Naive thymus-derived CD4-positive, alpha-beta T cell (primary cell): ENCODE data around the gene CALU. TPM values are rescaled to one million over a fixed set of nuclear protein-coding genes. Genes with fewer than 3 reads are reported as not detected.

Source experiments
- ATAC-seq: fragments of 150-1000 bp; cut with Tn5 transposase; 2 replicates; pipeline ENCODE4 v1.10.0; 2021; ENCODE audit warnings: mild to moderate bottlenecking, moderate library complexity
- CTCF ChIA-PET: fragments of 350-600 bp; sonication (Branson Sonifier 250); formaldehyde crosslinking; loops from one replicate; lab custom pipeline; 2021; ENCODE audit warnings: antibody characterized with exemption; lab: Charles Lee
- POLR2A ChIA-PET: fragments of 350-600 bp; sonication (Branson Sonifier 250); formaldehyde crosslinking; loops from one replicate; lab custom pipeline; 2021; ENCODE audit warnings: antibody characterized with exemption, inconsistent platforms; lab: Charles Lee
- DNase-seq, 9 donors: peaks; one replicate each; pipeline versions ENCODE4 v3.0.0 to v3.0.0-alpha.2; 2020 to 2022; ENCODE audit warnings: mixed read lengths in 1 of 9
- H3K27ac ChIP-seq: one replicate; pipeline ENCODE4 v1.7.0; 2013; ENCODE audit warnings: mild to moderate bottlenecking, low read depth, low read length, moderate library complexity
- H3K27me3 ChIP-seq, 2 donors: one replicate each; pipeline ENCODE4 v1.7.0; 2013; ENCODE audit warnings: low read length in 2 of 2, mild to moderate bottlenecking in 2 of 2, moderate library complexity in 2 of 2; ENCODE audit not compliant: control insufficient read depth in 2 of 2, insufficient read depth in 2 of 2
- H3K36me3 ChIP-seq, 3 experiments: 1 replicate in 2 of 3; 2 replicates in 1 of 3; pipeline ENCODE4 v1.7.0; 2013; ENCODE audit warnings: low read length in 3 of 3, mild to moderate bottlenecking in 3 of 3, moderate library complexity in 1 of 3; ENCODE audit not compliant: insufficient read depth in 3 of 3, control insufficient read depth in 2 of 3
- H3K4me1 ChIP-seq, 2 donors: one replicate each; pipeline ENCODE4 v1.7.0; 2013; ENCODE audit warnings: low read length in 2 of 2, mild to moderate bottlenecking in 2 of 2, moderate library complexity in 1 of 2; ENCODE audit not compliant: control insufficient read depth in 2 of 2, insufficient read depth in 2 of 2
- H3K4me3 ChIP-seq: 2 replicates; pipeline ENCODE4 v1.7.0; 2013; ENCODE audit warnings: mild to moderate bottlenecking, low read length
- H3K9me3 ChIP-seq, 3 experiments: 1 replicate in 2 of 3; 2 replicates in 1 of 3; pipeline ENCODE4 v1.7.0; 2013; ENCODE audit warnings: low read length in 3 of 3; ENCODE audit not compliant: control insufficient read depth in 2 of 3
- H3K27ac Mint-ChIP-seq, 9 donors: one replicate each; pipeline ENCODE4 v1.8.0; 2020 to 2022; ENCODE audit warnings: mixed read lengths in 9 of 9, mild to moderate bottlenecking in 8 of 9, moderate library complexity in 5 of 9, inconsistent platforms in 2 of 9
- H3K27me3 Mint-ChIP-seq, 5 donors: one replicate each; pipeline ENCODE4 v1.8.0; 2021 to 2022; ENCODE audit warnings: mixed read lengths in 5 of 5, mild to moderate bottlenecking in 1 of 5
- H3K36me3 Mint-ChIP-seq, 5 donors: one replicate each; pipeline ENCODE4 v1.8.0; 2020 to 2022; ENCODE audit warnings: mixed read lengths in 5 of 5, mild to moderate bottlenecking in 3 of 5, inconsistent platforms in 1 of 5
- H3K4me1 Mint-ChIP-seq, 7 donors: one replicate each; pipeline ENCODE4 v1.8.0; 2020 to 2022; ENCODE audit warnings: mixed read lengths in 7 of 7, mild to moderate bottlenecking in 3 of 7, inconsistent platforms in 1 of 7
- H3K4me3 Mint-ChIP-seq, 10 donors: one replicate each; pipeline ENCODE4 v1.8.0; 2020 to 2022; ENCODE audit warnings: mild to moderate bottlenecking in 10 of 10, mixed read lengths in 10 of 10, moderate library complexity in 6 of 10, inconsistent platforms in 2 of 10
- H3K9me3 Mint-ChIP-seq, 11 donors: one replicate each; pipeline ENCODE4 v1.8.0; 2020 to 2022; ENCODE audit warnings: mixed read lengths in 11 of 11, mild to moderate bottlenecking in 4 of 11, inconsistent platforms in 1 of 11, moderate library complexity in 1 of 11
- intact Hi-C, 2 donors: fragments of 100-400 bp; cut with micrococcal nuclease; formaldehyde crosslinking; loops; one replicate each; pipeline ENCODE4 v1.15.1; 2023
- polyA plus RNA-seq, 2 donors: library from polyadenylated mRNA; unstranded; fragments of 300-500 nt; fragmentation: Illumina TruSeq; gene quantifications; one replicate each; pipeline ENCODE4 v1.2.3, GENCODE V29; 2021
- total RNA-seq, 6 experiments: library from RNA in 5 of 6; stranded (reverse) in 5 of 6; gene quantifications; 1 replicate in 5 of 6; 2 replicates in 1 of 6; pipeline ENCODE4 v1.2.3 and lab custom pipeline; 2021 to 2026

CALU gene
- total and polyA plus RNA-seq, 7 experiments from 2014 or later, result 18.6 to 36.2 (median 22.2) TPM

GRCh38 chr7:128727239-128727638, 11.9 kb upstream of the CALU start:
- H3K4me3 Mint-ChIP-seq, result no peak overlapping the region
- H3K27me3 ChIP-seq, result no peaks in the 10 kb centered on the region
- DNase-seq (no peak), ATAC-seq (no peak)
- H3K9me3 Mint-ChIP-seq, result no peaks in the 10 kb centered on the region
- H3K36me3 Mint-ChIP-seq, result no peaks in the 10 kb centered on the region
- H3K27ac Mint-ChIP-seq, result no peak overlapping the region
- H3K27me3 Mint-ChIP-seq, result peaks cover 15 to 37% (median 23%) of the 10 kb centered on the region in 5 donors
- intact Hi-C loops, result no loop called here
- H3K4me3 ChIP-seq, result no peak overlapping the region
- CTCF ChIA-PET, result no interaction called here
- no peaks in the 10 kb centered on the region for H3K9me3 ChIP-seq
- H3K4me1 ChIP-seq, result no peaks in the 10 kb centered on the region
- POLR2A ChIA-PET, result no interaction called here
- no peak overlapping the region for H3K27ac ChIP-seq
- H3K4me1 Mint-ChIP-seq, result peaks cover 0 to 3% (median 0%) of the 10 kb centered on the region in 7 donors
- no peaks in the 10 kb centered on the region for H3K36me3 ChIP-seq

DNA sequence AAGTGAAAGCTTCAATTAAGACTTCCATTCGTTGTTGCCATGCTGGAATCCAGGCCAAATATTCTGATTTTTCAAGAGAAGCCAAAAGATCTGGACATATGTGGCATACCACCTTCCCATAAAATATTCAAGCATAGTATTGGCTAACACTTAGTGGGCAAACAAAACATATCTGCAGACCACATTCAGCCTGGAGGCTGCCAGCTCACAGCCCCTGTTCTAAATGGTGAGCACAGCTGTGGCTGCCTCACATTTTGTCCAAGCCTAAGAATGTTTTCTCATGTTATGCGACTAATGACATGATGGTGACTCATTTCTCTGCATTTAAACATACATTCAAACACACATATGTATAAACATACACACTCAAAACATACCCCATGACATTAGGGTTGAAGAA, 10.6 kb upstream of the CALU start:
- Mint-ChIP-seq H3K27ac (no peak overlapping the region), H3K4me3 (no peak overlapping the region), H3K4me1 (peaks cover 0 to 3% (median 0%) of the 10 kb centered on the region in 7 donors), H3K9me3 (no peaks in the 10 kb centered on the region), H3K36me3 (no peaks in the 10 kb centered on the region), H3K27me3 (peaks cover 15 to 37% (median 22%) of the 10 kb centered on the region in 5 donors)
- peaks cover 0 to 3% of the 10 kb centered on the region in 2 donors for H3K27me3 ChIP-seq
- no peak overlapping the region for H3K27ac ChIP-seq
- POLR2A ChIA-PET, result no interaction called here
- H3K9me3 ChIP-seq, result no peaks in the 10 kb centered on the region
- ATAC-seq (no peak), DNase-seq (no peak)
- no peaks in the 10 kb centered on the region for H3K36me3 ChIP-seq
- intact Hi-C loops, result no loop called here
- no peaks in the 10 kb centered on the region for H3K4me1 ChIP-seq
- H3K4me3 ChIP-seq, result no peak overlapping the region
- CTCF ChIA-PET, result no interaction called here

GRCh38 chr7:128729494-128729893, 9.7 kb upstream of the CALU start:
- no peak for ATAC-seq
- CTCF ChIA-PET, result no interaction called here
- H3K27me3 Mint-ChIP-seq, result peaks cover 12 to 37% (median 18%) of the 10 kb centered on the region in 5 donors

GRCh38 chr7:128731184-128731583, 8.0 kb upstream of the CALU start:
- H3K36me3 ChIP-seq, result no peaks in the 10 kb centered on the region
- ChIA-PET CTCF (no interaction called here), POLR2A (interaction anchor here (0.8 kb wide), 1 partner anchor 133 kb away, joined by 3 read pairs; no protein-coding TSS in a partner anchor)
- no peak overlapping the region for H3K27ac ChIP-seq
- no peaks in the 10 kb centered on the region for H3K4me1 ChIP-seq
- Mint-ChIP-seq H3K36me3 (no peaks in the 10 kb centered on the region), H3K9me3 (peaks cover 0 to 2% (median 0%) of the 10 kb centered on the region in 11 donors), H3K27ac (no peak overlapping the region), H3K27me3 (peaks cover 9 to 30% (median 14%) of the 10 kb centered on the region in 5 donors), H3K4me1 (no peaks in the 10 kb centered on the region), H3K4me3 (no peak overlapping the region)
- intact Hi-C loops, result no loop called here
- H3K9me3 ChIP-seq, result no peaks in the 10 kb centered on the region
- no peak for ATAC-seq
- H3K27me3 ChIP-seq, result peaks cover 0 to 3% of the 10 kb centered on the region in 2 donors
- no peak overlapping the region for H3K4me3 ChIP-seq
- DNase-seq, result no peak

More at GRCh38 chr7:128729494-128729893, 9.7 kb upstream of the CALU start:
- no peak for DNase-seq
- Mint-ChIP-seq H3K4me1 (peaks cover 0 to 3% (median 0%) of the 10 kb centered on the region in 7 donors), H3K4me3 (no peak overlapping the region), H3K27ac (no peak overlapping the region), H3K9me3 (no peaks in the 10 kb centered on the region), H3K36me3 (no peaks in the 10 kb centered on the region)
- H3K27me3 ChIP-seq, result peaks cover 0 to 3% of the 10 kb centered on the region in 2 donors
- H3K36me3 ChIP-seq, result no peaks in the 10 kb centered on the region
- H3K4me1 ChIP-seq, result no peaks in the 10 kb centered on the region
- no peak overlapping the region for H3K27ac ChIP-seq
- no peaks in the 10 kb centered on the region for H3K9me3 ChIP-seq
- intact Hi-C loops, result no loop called here
- H3K4me3 ChIP-seq, result no peak overlapping the region
- POLR2A ChIA-PET, result no interaction called here

DNA sequence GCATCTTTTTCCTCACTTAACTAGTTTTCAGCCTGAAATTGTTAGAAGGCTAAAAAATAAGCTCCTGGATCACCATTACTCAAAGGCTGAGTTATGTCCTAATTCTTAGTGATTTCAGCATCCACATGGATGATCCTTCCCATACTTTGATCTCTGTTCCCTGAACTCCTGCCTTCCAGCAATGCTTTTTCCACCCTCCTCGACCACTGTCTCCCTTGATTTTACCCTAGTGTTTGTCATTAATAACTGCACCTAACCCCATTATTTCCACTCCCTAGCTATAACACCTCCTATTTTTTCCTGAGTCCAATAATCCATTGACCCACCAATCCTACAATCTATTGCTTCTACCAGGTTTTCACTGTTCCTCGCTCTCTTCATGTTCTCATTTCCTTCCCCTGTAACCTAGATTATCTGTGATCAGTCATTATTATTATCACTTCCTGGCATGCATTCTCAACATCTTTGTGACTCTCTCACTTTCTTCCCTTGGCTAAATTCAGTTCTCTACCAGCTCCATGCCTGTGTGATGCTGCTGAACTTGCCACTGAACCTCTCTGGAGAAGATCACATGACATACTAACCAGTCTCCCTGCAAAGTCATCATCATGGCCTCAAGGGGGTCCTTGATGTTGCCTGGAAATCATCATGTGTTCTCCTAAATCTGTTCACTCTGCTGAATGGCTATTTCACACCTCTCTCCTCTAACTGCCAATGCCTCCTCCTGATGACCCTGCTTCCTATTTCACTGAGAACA, 6.5 kb upstream of the CALU start:
- no peak for ATAC-seq
- ChIA-PET POLR2A (no interaction called here), CTCF (interaction anchor here (1.1 to 1.2 kb wide), 2 partner anchors 8 to 12 kb away, joined by 3 read pairs; no protein-coding TSS in a partner anchor)
- H3K36me3 ChIP-seq, result no peaks in the 10 kb centered on the region
- Mint-ChIP-seq H3K27ac (no peak overlapping the region), H3K27me3 (peaks cover 6 to 19% (median 10%) of the 10 kb centered on the region in 5 donors), H3K36me3 (no peaks in the 10 kb centered on the region), H3K4me1 (peaks cover 0 to 1% (median under 1%) of the 10 kb centered on the region in 7 donors), H3K4me3 (no peak overlapping the region), H3K9me3 (peaks cover 0 to 2% (median 0%) of the 10 kb centered on the region in 11 donors)
- no peaks in the 10 kb centered on the region for H3K9me3 ChIP-seq
- no peak for DNase-seq
- no peaks in the 10 kb centered on the region for H3K4me1 ChIP-seq
- H3K27ac ChIP-seq, result no peak overlapping the region
- no peak overlapping the region for H3K4me3 ChIP-seq
- intact Hi-C loops, result no loop called here
- peaks cover 0 to 3% of the 10 kb centered on the region in 2 donors for H3K27me3 ChIP-seq

GRCh38 chr7:128733278-128733645, 5.9 kb upstream of the CALU start:
- Histone ChIP-seq H3K27me3 (peaks cover 0 to 3% of the 10 kb centered on the region in 2 donors), H3K4me1 (peaks cover 0 to under 1% of the 10 kb centered on the region in 2 donors), H3K9me3 (no peaks in the 10 kb centered on the region), H3K27ac (no peak overlapping the region), H3K4me3 (no peak overlapping the region), H3K36me3 (no peaks in the 10 kb centered on the region)
- ChIA-PET CTCF (interaction anchor here (1.2 kb wide), 1 partner anchor 7 kb away, joined by 3 read pairs; no protein-coding TSS in a partner anchor), POLR2A (no interaction called here)
- Mint-ChIP-seq H3K36me3 (no peaks in the 10 kb centered on the region), H3K4me3 (no peak overlapping the region), H3K9me3 (peaks cover 0 to 2% (median 0%) of the 10 kb centered on the region in 11 donors), H3K27me3 (peaks cover 4 to 14% (median 10%) of the 10 kb centered on the region in 5 donors), H3K27ac (no peak overlapping the region), H3K4me1 (peaks cover 0 to 7% (median 6%) of the 10 kb centered on the region in 7 donors)
- intact Hi-C loops, result no loop called here
- no peak for ATAC-seq
- DNase-seq, result no peak
